Ovary (tissue), 3 donors: ENCODE data around the gene MAN1A1.

ENCODE experiments used
- CTCF ChIP-seq, 3 donors: fragments of 450-650 bp in 2 of 3; fragments of 200-600 bp in 1 of 3; IDR thresholded peaks; one replicate each; pipeline versions ENCODE4 v1.5.1 to v1.8.0; 2016 to 2022; ENCODE audit warnings: antibody characterized with exemption in 3 of 3, mild to moderate bottlenecking in 1 of 3
- POLR2A ChIP-seq: fragments of 450-650 bp; IDR thresholded peaks from one replicate; pipeline ENCODE4 v1.6.1; 2017; ENCODE audit warnings: antibody characterized with exemption, mild to moderate bottlenecking, moderate library complexity
- donor health status: DM: no; HTN: no; CAD: no.

- TF ChIP-seq CTCF (IDR thresholded peaks at IDR 0.05) (no peak), POLR2A (no peak)
These were observed 99.5 kb downstream of the MAN1A1 start for GRCh38 chr6:119250036-119250435.
